NCI-H2196 (cell line): Measurements from ENCODE around the gene IFTAP.

Source experiments
- DNase-seq: peaks from one replicate; lab custom pipeline; 2025; ENCODE audit not compliant: unreplicated experiment; lab: John Stamatoyannopoulos, UW

The IFTAP gene

DNA sequence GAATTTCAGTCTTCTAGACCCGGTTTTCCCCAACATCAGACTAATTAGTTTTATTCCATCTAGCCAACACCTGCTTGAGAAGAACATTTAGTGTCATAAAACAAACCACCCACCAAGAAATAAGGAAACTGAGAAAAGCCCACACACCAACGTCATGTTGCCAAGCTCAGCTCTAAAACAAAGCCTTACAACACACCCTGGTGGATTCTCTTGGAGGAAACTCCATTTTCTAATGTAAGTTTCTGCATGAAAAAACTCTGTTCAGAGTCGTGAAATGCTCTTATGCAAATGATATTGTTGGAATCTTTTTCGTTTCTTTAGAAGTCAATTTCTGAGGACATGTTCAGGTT, 108.7 kb downstream of the IFTAP start:
- DNase-seq, result no peak
